HL-60 (cell line): ENCODE measurements around the gene USP3.
A peak's percentile ranks its signal among the peaks of the same experiment; 100 is the strongest.

Source experiments
- DNase-seq, 2 experiments: peaks; one replicate each; pipeline ENCODE4 v3.0.0-alpha.2; 2010 to 2020; ENCODE audit warnings: low read depth in 1 of 2, low spot score in 1 of 2
- H3K27ac ChIP-seq: fragments of 250-450 bp; sonication (Bioruptor Pico); replicated peaks from 2 replicates; pipeline ENCODE4 v1.5.1; 2020; ENCODE audit warnings: mild to moderate bottlenecking, moderate library complexity
- H3K27me3 ChIP-seq: fragments of 250-450 bp; sonication (Bioruptor Pico); 2 replicates; pipeline ENCODE4 v1.5.1; 2021; ENCODE audit warnings: mild to moderate bottlenecking, moderate library complexity; ENCODE audit not compliant: insufficient read depth, poor library complexity, severe bottlenecking
- H3K4me3 ChIP-seq: replicated peaks from 2 replicates; pipeline ENCODE4 v1.5.1; 2011; ENCODE audit warnings: mild to moderate bottlenecking, control low read depth, low read length; ENCODE audit not compliant: insufficient read depth
- GABPA ChIP-seq: IDR thresholded peaks from 2 replicates; pipeline ENCODE4 v1.6.1; 2012; ENCODE audit warnings: low read depth
- POLR2AphosphoS5 ChIP-seq: IDR thresholded peaks from 2 replicates; pipeline ENCODE4 v1.6.1; 2012; ENCODE audit warnings: low read depth
- SPI1 ChIP-seq: IDR thresholded peaks from 2 replicates; pipeline ENCODE4 v1.6.1; 2012; ENCODE audit warnings: low read depth, mild to moderate bottlenecking, borderline replicate concordance
- TF ChIP-seq, protein P1 (sequence below): IDR thresholded peaks from one replicate; pipeline ENCODE4 v1.5.1; 2011; ENCODE audit warnings: low read length, control low read depth, inconsistent platforms; ENCODE audit not compliant: insufficient read depth
- TF ChIP-seq, protein P2 (sequence below): IDR thresholded peaks from 2 replicates; pipeline ENCODE4 v1.6.1; 2012; ENCODE audit warnings: low read depth; ENCODE audit not compliant: insufficient replicate concordance

USP3 gene

DNA sequence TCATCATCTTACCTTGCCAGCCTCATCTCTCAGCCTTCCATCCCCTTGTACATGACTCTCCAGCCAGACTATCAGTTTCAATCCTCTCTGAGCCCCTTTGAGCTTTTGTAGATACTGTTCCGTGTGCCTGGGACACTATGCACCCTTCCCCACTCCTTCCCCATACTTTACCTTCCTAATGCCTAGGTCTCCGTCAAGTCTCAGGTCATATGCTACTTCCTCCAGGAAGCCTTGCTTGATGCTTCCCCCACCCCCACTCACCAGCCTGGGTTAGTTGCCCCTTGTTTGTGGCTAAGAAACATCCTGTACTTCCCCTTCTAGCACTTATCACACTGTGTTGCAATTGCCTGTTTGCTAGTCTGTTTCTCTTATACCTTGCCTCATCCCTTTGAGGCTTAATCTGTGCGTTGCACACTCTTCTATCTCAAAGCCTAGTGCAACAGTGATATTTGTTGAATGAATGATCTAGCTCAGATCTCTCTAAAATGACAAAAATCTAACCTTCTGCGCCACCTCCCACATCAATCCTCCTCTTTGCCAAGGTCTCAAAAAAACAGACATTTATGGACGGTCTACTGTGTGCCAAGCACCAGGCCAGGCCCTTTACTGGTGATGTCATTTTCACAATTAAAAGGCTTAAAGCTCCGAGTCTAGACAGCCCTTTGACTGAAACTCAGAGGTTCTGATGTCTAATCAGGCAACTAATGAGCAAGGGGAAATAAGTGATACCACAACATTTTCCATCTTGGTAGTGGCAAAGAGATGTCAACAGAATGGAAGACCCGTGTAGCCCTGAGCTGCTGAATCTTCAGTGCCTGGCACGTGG, 6.5 kb upstream of the USP3 start:
- peak overlapping the region; percentile 62 for H3K27ac ChIP-seq
- 0 out of 2 replicates have a peak overlapping the region, but pooled peaks have one; percentile 1 for H3K4me3 ChIP-seq
- peak; percentile 98 to 100 for DNase-seq
- H3K27me3 ChIP-seq, result peaks cover 26% of the 10 kb centered on the region
- TF ChIP-seq, protein P1, sequence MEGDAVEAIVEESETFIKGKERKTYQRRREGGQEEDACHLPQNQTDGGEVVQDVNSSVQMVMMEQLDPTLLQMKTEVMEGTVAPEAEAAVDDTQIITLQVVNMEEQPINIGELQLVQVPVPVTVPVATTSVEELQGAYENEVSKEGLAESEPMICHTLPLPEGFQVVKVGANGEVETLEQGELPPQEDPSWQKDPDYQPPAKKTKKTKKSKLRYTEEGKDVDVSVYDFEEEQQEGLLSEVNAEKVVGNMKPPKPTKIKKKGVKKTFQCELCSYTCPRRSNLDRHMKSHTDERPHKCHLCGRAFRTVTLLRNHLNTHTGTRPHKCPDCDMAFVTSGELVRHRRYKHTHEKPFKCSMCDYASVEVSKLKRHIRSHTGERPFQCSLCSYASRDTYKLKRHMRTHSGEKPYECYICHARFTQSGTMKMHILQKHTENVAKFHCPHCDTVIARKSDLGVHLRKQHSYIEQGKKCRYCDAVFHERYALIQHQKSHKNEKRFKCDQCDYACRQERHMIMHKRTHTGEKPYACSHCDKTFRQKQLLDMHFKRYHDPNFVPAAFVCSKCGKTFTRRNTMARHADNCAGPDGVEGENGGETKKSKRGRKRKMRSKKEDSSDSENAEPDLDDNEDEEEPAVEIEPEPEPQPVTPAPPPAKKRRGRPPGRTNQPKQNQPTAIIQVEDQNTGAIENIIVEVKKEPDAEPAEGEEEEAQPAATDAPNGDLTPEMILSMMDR, result no peak
- peak; percentile 99 for TF ChIP-seq POLR2AphosphoS5
- TF ChIP-seq, protein P2, sequence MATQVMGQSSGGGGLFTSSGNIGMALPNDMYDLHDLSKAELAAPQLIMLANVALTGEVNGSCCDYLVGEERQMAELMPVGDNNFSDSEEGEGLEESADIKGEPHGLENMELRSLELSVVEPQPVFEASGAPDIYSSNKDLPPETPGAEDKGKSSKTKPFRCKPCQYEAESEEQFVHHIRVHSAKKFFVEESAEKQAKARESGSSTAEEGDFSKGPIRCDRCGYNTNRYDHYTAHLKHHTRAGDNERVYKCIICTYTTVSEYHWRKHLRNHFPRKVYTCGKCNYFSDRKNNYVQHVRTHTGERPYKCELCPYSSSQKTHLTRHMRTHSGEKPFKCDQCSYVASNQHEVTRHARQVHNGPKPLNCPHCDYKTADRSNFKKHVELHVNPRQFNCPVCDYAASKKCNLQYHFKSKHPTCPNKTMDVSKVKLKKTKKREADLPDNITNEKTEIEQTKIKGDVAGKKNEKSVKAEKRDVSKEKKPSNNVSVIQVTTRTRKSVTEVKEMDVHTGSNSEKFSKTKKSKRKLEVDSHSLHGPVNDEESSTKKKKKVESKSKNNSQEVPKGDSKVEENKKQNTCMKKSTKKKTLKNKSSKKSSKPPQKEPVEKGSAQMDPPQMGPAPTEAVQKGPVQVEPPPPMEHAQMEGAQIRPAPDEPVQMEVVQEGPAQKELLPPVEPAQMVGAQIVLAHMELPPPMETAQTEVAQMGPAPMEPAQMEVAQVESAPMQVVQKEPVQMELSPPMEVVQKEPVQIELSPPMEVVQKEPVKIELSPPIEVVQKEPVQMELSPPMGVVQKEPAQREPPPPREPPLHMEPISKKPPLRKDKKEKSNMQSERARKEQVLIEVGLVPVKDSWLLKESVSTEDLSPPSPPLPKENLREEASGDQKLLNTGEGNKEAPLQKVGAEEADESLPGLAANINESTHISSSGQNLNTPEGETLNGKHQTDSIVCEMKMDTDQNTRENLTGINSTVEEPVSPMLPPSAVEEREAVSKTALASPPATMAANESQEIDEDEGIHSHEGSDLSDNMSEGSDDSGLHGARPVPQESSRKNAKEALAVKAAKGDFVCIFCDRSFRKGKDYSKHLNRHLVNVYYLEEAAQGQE, result no peak
- peak; percentile 71; the same call in 1 of the 2 replicates for TF ChIP-seq SPI1
- TF ChIP-seq GABPA, result peak; percentile 55

- Histone ChIP-seq H3K27me3 (peaks cover 21% of the 10 kb centered on the region), H3K27ac (peak overlapping the region; percentile 37), H3K4me3 (no peak overlapping the region)
- TF ChIP-seq POLR2AphosphoS5, result no peak
- TF ChIP-seq, protein P2, result no peak
- no peak for TF ChIP-seq SPI1
- no peak for TF ChIP-seq GABPA
- TF ChIP-seq, protein P1, result no peak
- no peak for DNase-seq
Measured at GRCh38 chr15:63499175-63499549, 5.2 kb upstream of the USP3 start.

DNA sequence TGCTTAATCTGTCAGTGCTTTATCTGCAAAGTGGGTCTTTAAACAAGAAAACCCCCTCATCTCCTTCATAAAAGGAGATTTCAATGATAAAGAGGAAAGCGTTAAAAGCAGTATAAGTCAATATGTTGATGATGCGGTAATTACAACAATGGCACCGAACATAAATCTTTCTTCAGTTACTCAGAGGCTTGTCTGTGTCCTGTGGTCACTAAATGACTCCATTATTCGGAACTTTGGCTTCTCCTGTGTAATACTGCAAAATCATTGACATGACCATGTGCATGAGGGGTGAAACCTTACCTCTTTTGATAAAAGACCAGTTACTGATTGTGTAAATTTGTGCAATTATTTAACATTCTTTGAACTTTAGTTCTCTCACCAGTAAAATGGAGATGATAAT, 4.8 kb upstream of the USP3 start:
- H3K27me3 ChIP-seq, result peaks cover 21% of the 10 kb centered on the region
- DNase-seq, result no peak
- H3K27ac ChIP-seq, result no peak overlapping the region
- H3K4me3 ChIP-seq, result no peak overlapping the region
- TF ChIP-seq, protein P1, result no peak
- TF ChIP-seq, protein P2, result no peak
- TF ChIP-seq SPI1 (no peak), POLR2AphosphoS5 (no peak), GABPA (no peak)
